K562 (cell line): ENCODE data around the gene SNX9. TPM values are rescaled to one million over a fixed set of nuclear protein-coding genes. Genes with fewer than 3 reads are reported as not detected.

ENCODE experiments used
- CBFA2T2 ChIP-seq: fragments of 450-650 bp; conservative IDR thresholded peaks from 2 replicates; pipeline ENCODE4 v1.6.1; 2017; ENCODE audit warnings: mild to moderate bottlenecking
- HDAC1 ChIP-seq, 2 experiments: fragments of 450-650 bp; IDR thresholded peaks; 2 replicates each; pipeline ENCODE4 v1.6.1; 2016 to 2017; ENCODE audit warnings: inconsistent platforms in 1 of 2, mild to moderate bottlenecking in 1 of 2, moderate library complexity in 1 of 2
- MAFG ChIP-seq: fragments of 450-650 bp; conservative IDR thresholded peaks from 2 replicates; pipeline ENCODE4 v1.6.1; 2016; ENCODE audit warnings: missing genetic modification characterization, missing compliant biosample characterization
- MYC ChIP-seq, 2 experiments: fragments of 250-450 bp in 1 of 2; sonication (Bioruptor Pico) in 1 of 2; IDR thresholded peaks; 2 replicates each; pipeline versions ENCODE4 v1.5.1 to v1.6.1; 2012 to 2021; ENCODE audit warnings: low read depth in 2 of 2, borderline replicate concordance in 1 of 2, improper control_type of control experiment in 1 of 2, low read length in 1 of 2, mild to moderate bottlenecking in 1 of 2, moderate library complexity in 1 of 2
- RFX5 ChIP-seq: IDR thresholded peaks from 2 replicates; pipeline ENCODE4 v1.6.1; 2011; ENCODE audit warnings: low read depth, mild to moderate bottlenecking, improper control_type of control experiment, low read length
- polyA plus RNA-seq, 8 experiments: library from polyadenylated mRNA; depleted of rRNA in 4 of 8; stranded (reverse) in 5 of 8; unstranded in 3 of 8; fragments of >200 nt; fragmentation: Nextera tagmentation in 2 of 8; fragmentation: Illumina TruSeq in 1 of 8; extraction: Ambion mirVana in 2 of 8; extraction: Trizol in 1 of 8; gene quantifications; 2 replicates each; pipeline versions ENCODE4 v1.2.1 to v1.2.3, GENCODE V29; 2011 to 2014; ENCODE audit warnings: inconsistent platforms in 1 of 8, missing spikeins in 1 of 8
- total RNA-seq, 7 experiments: library from RNA; depleted of rRNA in 6 of 7; stranded (reverse); fragments of >200 nt in 6 of 7; fragmentation: Illumina TruSeq in 2 of 7; extraction: Trizol in 2 of 7; gene quantifications; 2 replicates each; pipeline versions ENCODE4 v1.2.1 to v1.2.3, GENCODE V29; 2011 to 2021; ENCODE audit warnings: low replicate concordance in 1 of 7
- TF ChIP-seq, protein P1 (sequence below): fragments of 450-650 bp; IDR thresholded peaks from 2 replicates; pipeline ENCODE4 v1.6.1; 2016; ENCODE audit warnings: mild to moderate bottlenecking, moderate library complexity
- TF ChIP-seq, protein P2 (sequence below): sonication (generic); formaldehyde crosslinking; IDR thresholded peaks from 2 replicates; pipeline ENCODE4 v1.8.0; 2022; ENCODE audit warnings: missing genetic modification reagents, mild to moderate bottlenecking, moderate library complexity, borderline replicate concordance
- TF ChIP-seq, protein P3 (sequence below): fragments of 250-450 bp; sonication (Bioruptor Pico); IDR thresholded peaks from 2 replicates; pipeline ENCODE4 v1.9.0; 2021; ENCODE audit warnings: mild to moderate bottlenecking, inconsistent platforms

SNX9 gene
- total and polyA plus RNA-seq, 9 of the 15 experiments (the other 6 are each of a cell fraction or from before 2014, with no cell fraction given) = 6.0 to 81.7 (median 57.1) TPM

DNA sequence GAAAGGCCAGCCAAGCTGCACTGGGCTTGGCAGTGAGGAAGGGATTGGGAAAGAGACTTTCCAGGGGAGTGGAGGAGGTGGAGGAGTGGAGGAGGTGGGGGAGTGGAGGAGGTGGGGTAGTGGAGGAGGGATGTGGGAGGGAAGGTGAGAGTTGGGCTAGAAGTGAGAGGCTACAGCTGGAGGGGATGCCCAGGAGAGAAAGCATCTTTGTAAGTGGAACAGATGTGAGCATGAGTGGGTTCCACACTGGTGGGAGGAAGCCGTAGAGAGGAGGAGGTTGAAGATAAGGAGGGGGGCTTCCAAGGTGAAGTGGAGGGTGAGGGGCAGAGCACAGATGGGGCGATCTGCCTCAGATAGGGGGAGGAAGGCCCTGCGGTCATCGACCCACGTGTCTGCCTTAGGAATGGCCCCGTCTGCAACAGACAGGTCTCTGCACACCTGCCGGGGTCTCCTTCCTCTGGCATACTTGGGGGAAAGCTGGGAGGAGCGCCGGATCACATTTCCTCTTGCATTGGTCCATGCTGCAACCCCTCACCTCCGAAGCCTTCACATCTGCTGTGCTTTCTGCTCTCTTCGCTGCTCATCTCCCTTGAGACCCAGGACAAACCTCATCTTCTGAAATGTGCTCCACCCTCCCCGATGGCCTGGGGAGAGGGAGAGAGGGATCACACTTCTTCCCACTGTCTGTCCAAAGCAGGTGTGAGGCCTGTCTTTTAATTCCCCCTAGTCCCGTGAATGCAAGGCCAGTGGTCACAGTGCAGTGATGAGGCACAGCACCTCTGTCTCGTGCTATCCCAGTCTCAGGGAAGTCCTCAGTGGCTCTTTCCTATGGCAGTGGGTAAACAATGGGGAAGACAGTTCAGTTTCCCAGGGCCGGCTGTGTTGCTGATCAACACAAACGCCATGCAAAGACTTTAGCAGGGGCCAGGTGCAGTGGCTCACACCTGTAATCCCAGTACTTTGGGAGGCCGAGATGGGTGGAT lies 48.6 kb upstream of the SNX9 start (continued):
- TF ChIP-seq MYC (IDR thresholded peaks at IDR 0.05; ENCODE audit: low read depth, low read length) (peak; percentile 47), MYC (CRISPR knock-in tag; IDR thresholded peaks at IDR 0.05; ENCODE audit: borderline replicate concordance, low read depth) (no peak), CBFA2T2 (peak; percentile 44), RFX5 (no peak), MAFG (no peak), HDAC1 (IDR thresholded peaks at IDR 0.05) (peak in 1 of 2 experiments; percentile 71; a peak in 1 of 4 replicates)
- TF ChIP-seq, protein P1, sequence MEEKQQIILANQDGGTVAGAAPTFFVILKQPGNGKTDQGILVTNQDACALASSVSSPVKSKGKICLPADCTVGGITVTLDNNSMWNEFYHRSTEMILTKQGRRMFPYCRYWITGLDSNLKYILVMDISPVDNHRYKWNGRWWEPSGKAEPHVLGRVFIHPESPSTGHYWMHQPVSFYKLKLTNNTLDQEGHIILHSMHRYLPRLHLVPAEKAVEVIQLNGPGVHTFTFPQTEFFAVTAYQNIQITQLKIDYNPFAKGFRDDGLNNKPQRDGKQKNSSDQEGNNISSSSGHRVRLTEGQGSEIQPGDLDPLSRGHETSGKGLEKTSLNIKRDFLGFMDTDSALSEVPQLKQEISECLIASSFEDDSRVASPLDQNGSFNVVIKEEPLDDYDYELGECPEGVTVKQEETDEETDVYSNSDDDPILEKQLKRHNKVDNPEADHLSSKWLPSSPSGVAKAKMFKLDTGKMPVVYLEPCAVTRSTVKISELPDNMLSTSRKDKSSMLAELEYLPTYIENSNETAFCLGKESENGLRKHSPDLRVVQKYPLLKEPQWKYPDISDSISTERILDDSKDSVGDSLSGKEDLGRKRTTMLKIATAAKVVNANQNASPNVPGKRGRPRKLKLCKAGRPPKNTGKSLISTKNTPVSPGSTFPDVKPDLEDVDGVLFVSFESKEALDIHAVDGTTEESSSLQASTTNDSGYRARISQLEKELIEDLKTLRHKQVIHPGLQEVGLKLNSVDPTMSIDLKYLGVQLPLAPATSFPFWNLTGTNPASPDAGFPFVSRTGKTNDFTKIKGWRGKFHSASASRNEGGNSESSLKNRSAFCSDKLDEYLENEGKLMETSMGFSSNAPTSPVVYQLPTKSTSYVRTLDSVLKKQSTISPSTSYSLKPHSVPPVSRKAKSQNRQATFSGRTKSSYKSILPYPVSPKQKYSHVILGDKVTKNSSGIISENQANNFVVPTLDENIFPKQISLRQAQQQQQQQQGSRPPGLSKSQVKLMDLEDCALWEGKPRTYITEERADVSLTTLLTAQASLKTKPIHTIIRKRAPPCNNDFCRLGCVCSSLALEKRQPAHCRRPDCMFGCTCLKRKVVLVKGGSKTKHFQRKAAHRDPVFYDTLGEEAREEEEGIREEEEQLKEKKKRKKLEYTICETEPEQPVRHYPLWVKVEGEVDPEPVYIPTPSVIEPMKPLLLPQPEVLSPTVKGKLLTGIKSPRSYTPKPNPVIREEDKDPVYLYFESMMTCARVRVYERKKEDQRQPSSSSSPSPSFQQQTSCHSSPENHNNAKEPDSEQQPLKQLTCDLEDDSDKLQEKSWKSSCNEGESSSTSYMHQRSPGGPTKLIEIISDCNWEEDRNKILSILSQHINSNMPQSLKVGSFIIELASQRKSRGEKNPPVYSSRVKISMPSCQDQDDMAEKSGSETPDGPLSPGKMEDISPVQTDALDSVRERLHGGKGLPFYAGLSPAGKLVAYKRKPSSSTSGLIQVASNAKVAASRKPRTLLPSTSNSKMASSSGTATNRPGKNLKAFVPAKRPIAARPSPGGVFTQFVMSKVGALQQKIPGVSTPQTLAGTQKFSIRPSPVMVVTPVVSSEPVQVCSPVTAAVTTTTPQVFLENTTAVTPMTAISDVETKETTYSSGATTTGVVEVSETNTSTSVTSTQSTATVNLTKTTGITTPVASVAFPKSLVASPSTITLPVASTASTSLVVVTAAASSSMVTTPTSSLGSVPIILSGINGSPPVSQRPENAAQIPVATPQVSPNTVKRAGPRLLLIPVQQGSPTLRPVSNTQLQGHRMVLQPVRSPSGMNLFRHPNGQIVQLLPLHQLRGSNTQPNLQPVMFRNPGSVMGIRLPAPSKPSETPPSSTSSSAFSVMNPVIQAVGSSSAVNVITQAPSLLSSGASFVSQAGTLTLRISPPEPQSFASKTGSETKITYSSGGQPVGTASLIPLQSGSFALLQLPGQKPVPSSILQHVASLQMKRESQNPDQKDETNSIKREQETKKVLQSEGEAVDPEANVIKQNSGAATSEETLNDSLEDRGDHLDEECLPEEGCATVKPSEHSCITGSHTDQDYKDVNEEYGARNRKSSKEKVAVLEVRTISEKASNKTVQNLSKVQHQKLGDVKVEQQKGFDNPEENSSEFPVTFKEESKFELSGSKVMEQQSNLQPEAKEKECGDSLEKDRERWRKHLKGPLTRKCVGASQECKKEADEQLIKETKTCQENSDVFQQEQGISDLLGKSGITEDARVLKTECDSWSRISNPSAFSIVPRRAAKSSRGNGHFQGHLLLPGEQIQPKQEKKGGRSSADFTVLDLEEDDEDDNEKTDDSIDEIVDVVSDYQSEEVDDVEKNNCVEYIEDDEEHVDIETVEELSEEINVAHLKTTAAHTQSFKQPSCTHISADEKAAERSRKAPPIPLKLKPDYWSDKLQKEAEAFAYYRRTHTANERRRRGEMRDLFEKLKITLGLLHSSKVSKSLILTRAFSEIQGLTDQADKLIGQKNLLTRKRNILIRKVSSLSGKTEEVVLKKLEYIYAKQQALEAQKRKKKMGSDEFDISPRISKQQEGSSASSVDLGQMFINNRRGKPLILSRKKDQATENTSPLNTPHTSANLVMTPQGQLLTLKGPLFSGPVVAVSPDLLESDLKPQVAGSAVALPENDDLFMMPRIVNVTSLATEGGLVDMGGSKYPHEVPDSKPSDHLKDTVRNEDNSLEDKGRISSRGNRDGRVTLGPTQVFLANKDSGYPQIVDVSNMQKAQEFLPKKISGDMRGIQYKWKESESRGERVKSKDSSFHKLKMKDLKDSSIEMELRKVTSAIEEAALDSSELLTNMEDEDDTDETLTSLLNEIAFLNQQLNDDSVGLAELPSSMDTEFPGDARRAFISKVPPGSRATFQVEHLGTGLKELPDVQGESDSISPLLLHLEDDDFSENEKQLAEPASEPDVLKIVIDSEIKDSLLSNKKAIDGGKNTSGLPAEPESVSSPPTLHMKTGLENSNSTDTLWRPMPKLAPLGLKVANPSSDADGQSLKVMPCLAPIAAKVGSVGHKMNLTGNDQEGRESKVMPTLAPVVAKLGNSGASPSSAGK = peak; percentile 49
- TF ChIP-seq, protein P2, sequence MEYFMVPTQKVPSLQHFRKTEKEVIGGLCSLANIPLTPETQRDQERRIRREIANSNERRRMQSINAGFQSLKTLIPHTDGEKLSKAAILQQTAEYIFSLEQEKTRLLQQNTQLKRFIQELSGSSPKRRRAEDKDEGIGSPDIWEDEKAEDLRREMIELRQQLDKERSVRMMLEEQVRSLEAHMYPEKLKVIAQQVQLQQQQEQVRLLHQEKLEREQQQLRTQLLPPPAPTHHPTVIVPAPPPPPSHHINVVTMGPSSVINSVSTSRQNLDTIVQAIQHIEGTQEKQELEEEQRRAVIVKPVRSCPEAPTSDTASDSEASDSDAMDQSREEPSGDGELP (CRISPR knock-in tag) = peak; percentile 33; the same call in 1 of the 2 replicates
- TF ChIP-seq, protein P3, sequence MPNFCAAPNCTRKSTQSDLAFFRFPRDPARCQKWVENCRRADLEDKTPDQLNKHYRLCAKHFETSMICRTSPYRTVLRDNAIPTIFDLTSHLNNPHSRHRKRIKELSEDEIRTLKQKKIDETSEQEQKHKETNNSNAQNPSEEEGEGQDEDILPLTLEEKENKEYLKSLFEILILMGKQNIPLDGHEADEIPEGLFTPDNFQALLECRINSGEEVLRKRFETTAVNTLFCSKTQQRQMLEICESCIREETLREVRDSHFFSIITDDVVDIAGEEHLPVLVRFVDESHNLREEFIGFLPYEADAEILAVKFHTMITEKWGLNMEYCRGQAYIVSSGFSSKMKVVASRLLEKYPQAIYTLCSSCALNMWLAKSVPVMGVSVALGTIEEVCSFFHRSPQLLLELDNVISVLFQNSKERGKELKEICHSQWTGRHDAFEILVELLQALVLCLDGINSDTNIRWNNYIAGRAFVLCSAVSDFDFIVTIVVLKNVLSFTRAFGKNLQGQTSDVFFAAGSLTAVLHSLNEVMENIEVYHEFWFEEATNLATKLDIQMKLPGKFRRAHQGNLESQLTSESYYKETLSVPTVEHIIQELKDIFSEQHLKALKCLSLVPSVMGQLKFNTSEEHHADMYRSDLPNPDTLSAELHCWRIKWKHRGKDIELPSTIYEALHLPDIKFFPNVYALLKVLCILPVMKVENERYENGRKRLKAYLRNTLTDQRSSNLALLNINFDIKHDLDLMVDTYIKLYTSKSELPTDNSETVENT = no peak
